SU-DHL-6 (cell line): ENCODE data around the gene CFAP141.

Experiments used
- H2AFZ ChIP-seq: fragments of 200-600 bp; sonication (generic); 2 replicates; pipeline ENCODE4 v1.6.1; 2014; ENCODE audit warnings: low read depth, mild to moderate bottlenecking, moderate library complexity, mixed read lengths, antibody characterized with exemption, low read length; ENCODE audit not compliant: severe bottlenecking
- H3F3A ChIP-seq: fragments of 200-600 bp; shearing (Covaris generic); 2 replicates; pipeline ENCODE4 v1.6.0; 2016; ENCODE audit warnings: antibody characterized with exemption, mild to moderate bottlenecking; ENCODE audit not compliant: insufficient read depth
- H3K27ac ChIP-seq: fragments of 200-600 bp; sonication (generic); 2 replicates; pipeline ENCODE4 v1.5.1; 2016; ENCODE audit warnings: low read depth, mild to moderate bottlenecking, low read length, moderate library complexity, mixed read lengths
- H3K27me3 ChIP-seq: fragments of 200-600 bp; sonication (generic), shearing (Covaris generic); 2 replicates; pipeline ENCODE4 v1.6.0; 2014; ENCODE audit warnings: mild to moderate bottlenecking, low read length
- H3K36me3 ChIP-seq: fragments of 200-600 bp; sonication (generic); 2 replicates; pipeline ENCODE4 v1.6.1; 2014; ENCODE audit warnings: mild to moderate bottlenecking, low read length, mixed read lengths
- H3K4me2 ChIP-seq: fragments of 300-600, 200-600 bp; shearing (Covaris generic), sonication (generic); 2 replicates; pipeline ENCODE4 v1.6.0; 2014; ENCODE audit warnings: low read length, low read depth, mild to moderate bottlenecking; ENCODE audit not compliant: poor library complexity, severe bottlenecking
- H3K4me3 ChIP-seq: fragments of 200-600 bp; sonication (generic); 2 replicates; pipeline ENCODE4 v1.5.1; 2014; ENCODE audit warnings: antibody characterized with exemption, low read length, mild to moderate bottlenecking, mixed read lengths; ENCODE audit not compliant: insufficient read depth, poor library complexity, severe bottlenecking
- H3K79me2 ChIP-seq: fragments of 200-600 bp; sonication (generic); 2 replicates; pipeline ENCODE4 v1.6.1; 2014; ENCODE audit warnings: mild to moderate bottlenecking, low read length, moderate library complexity; ENCODE audit not compliant: insufficient read depth
- H3K9ac ChIP-seq: fragments of 200-600 bp; sonication (generic); 2 replicates; pipeline ENCODE4 v1.7.0; 2014; ENCODE audit warnings: mild to moderate bottlenecking, low read length
- H3K9me2 ChIP-seq: fragments of 200-600 bp; sonication (generic); replicated peaks from 2 replicates; pipeline ENCODE4 v1.6.1; 2014; ENCODE audit warnings: low read length; ENCODE audit not compliant: insufficient read depth
- H3K9me3 ChIP-seq: fragments of 200-600 bp; sonication (generic); 2 replicates; pipeline ENCODE4 v1.6.1; 2014; ENCODE audit warnings: low read length, mixed read lengths; ENCODE audit not compliant: insufficient read depth
- H4K20me1 ChIP-seq: fragments of 200-600 bp; sonication (generic); 2 replicates; pipeline ENCODE4 v1.6.1; 2014; ENCODE audit warnings: low read depth, mild to moderate bottlenecking, antibody characterized with exemption, low read length, moderate library complexity, mixed read lengths
- EZH2phosphoT487 ChIP-seq: fragments of 200-600 bp; sonication (generic), shearing (Covaris generic); conservative IDR thresholded peaks from 2 replicates; pipeline ENCODE4 v1.6.1; 2018; ENCODE audit warnings: mild to moderate bottlenecking, antibody characterized with exemption, low read length, moderate library complexity, mixed read lengths
- TF ChIP-seq, protein P1 (sequence below): fragments of 200-600 bp; sonication (generic); IDR thresholded peaks from one replicate; pipeline ENCODE4 v1.5.1; 2017; ENCODE audit warnings: antibody characterized with exemption, mild to moderate bottlenecking, low read length, moderate library complexity; ENCODE audit not compliant: insufficient read depth, poor library complexity, severe bottlenecking

CFAP141 gene

DNA sequence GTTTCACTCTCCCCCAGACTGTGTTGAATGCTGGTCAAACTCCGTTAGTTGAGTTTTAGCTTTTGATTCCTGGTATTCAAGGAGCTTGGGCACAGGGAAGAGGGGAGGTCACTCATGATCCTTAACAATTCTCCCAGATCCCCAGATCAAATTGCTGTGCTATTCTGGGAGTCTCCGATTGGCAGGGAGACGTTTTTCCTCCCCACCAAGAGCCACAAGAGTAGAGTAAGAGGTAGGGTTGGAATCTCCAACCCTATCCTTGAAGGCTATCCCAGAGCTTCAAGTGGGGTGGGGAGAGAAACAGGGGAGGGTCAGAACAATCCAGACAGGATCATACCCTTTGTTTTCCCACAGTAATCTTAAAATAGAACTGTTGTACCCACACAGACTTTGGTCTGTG is 13.7 kb downstream of the CFAP141 start:
- no peaks in the 10 kb centered on the region for H3F3A ChIP-seq
- no peaks in the 10 kb centered on the region for H3K79me2 ChIP-seq
- H3K36me3 ChIP-seq: no peaks in the 10 kb centered on the region
- H3K4me3 ChIP-seq: no peak overlapping the region
- H3K27me3 ChIP-seq: no peaks in the 10 kb centered on the region
- no peak overlapping the region for H2AFZ ChIP-seq
- H3K4me2 ChIP-seq: no peak overlapping the region
- no peak overlapping the region for H3K27ac ChIP-seq
- H4K20me1 ChIP-seq: no peaks in the 10 kb centered on the region
- no peaks in the 10 kb centered on the region for H3K9me2 ChIP-seq
- H3K9ac ChIP-seq: no peak overlapping the region
- no peaks in the 10 kb centered on the region for H3K9me3 ChIP-seq
- TF ChIP-seq EZH2phosphoT487: no peak
- TF ChIP-seq, protein P1, sequence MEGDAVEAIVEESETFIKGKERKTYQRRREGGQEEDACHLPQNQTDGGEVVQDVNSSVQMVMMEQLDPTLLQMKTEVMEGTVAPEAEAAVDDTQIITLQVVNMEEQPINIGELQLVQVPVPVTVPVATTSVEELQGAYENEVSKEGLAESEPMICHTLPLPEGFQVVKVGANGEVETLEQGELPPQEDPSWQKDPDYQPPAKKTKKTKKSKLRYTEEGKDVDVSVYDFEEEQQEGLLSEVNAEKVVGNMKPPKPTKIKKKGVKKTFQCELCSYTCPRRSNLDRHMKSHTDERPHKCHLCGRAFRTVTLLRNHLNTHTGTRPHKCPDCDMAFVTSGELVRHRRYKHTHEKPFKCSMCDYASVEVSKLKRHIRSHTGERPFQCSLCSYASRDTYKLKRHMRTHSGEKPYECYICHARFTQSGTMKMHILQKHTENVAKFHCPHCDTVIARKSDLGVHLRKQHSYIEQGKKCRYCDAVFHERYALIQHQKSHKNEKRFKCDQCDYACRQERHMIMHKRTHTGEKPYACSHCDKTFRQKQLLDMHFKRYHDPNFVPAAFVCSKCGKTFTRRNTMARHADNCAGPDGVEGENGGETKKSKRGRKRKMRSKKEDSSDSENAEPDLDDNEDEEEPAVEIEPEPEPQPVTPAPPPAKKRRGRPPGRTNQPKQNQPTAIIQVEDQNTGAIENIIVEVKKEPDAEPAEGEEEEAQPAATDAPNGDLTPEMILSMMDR: no peak

DNA sequence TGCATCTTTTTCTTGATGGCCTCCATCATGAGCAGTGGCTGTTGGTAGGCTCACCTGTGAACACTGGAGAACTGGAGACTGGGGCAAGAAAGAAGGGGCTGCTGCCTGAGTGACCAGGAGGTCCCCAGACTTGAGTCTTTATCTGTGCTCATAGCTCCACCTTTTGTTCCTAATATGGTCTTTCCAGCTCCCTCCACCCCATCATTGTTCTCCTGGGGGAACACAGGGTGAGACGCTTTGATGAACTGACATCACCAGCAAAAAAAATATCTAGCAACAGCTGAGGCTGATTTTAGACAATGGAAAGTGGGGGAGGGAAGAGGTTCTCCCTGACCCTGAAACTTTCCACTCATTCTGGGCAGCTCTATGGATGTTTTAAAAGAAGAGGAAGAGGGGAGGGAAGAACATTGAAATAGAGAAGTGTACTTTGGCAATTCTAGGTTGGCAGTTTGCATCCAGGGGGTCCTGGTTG is 14.1 kb downstream of the CFAP141 start, which contains the start of gene TPM3:
Gene TPM3, minus strand, starts transcription at position 111 of the 472 bp plus-strand sequence. Its CDS starts 82 bp downstream, at position 29.
- H3K4me2 ChIP-seq: no peak within 1 kb of the TSS
- H2AFZ ChIP-seq: no peak within 1 kb of the TSS
- H3F3A ChIP-seq: no peaks in the 10 kb centered on the region
- H3K9ac ChIP-seq: no peak within 1 kb of the TSS
- no peak within 1 kb of the TSS for H3K4me3 ChIP-seq
- H3K79me2 ChIP-seq: no peaks in the 10 kb centered on the region
- no peaks in the 10 kb centered on the region for H3K27me3 ChIP-seq
- TF ChIP-seq, protein P1: no peak
- TF ChIP-seq EZH2phosphoT487: no peak
- no peak within 1 kb of the TSS for H3K27ac ChIP-seq
- no peaks in the 10 kb centered on the region for H3K9me2 ChIP-seq
- no peaks in the 10 kb centered on the region for H4K20me1 ChIP-seq
- no peaks in the 10 kb centered on the region for H3K36me3 ChIP-seq
- H3K9me3 ChIP-seq: no peaks in the 10 kb centered on the region

DNA sequence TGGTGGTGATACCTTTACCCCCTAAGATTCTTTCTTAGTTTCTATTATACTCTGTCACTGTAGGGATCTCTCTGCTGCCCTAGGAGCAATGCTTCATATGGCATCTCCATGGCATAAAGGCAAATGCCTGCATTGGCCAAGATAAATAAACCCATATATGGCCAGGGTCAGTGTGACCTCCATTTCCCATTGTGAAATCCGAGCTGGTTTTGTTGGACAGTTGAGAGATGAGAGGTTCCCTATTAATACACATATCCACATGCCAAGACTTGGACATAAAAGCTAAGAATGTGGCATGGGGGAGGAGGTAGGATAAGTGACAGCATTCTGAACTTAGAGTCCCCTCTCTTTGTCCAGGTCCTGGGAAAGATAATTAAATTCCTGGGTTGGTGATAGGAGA is 15.6 kb downstream of the CFAP141 start:
- Histone ChIP-seq H4K20me1 (no peaks in the 10 kb centered on the region), H3K4me3 (no peak overlapping the region), H3K9ac (no peak overlapping the region), H2AFZ (no peak overlapping the region), H3K27ac (no peak overlapping the region), H3K79me2 (no peaks in the 10 kb centered on the region), H3K27me3 (no peaks in the 10 kb centered on the region), H3K9me3 (no peaks in the 10 kb centered on the region), H3K4me2 (no peak overlapping the region), H3K9me2 (no peaks in the 10 kb centered on the region), H3K36me3 (no peaks in the 10 kb centered on the region), H3F3A (no peaks in the 10 kb centered on the region)
- TF ChIP-seq EZH2phosphoT487: no peak
- TF ChIP-seq, protein P1: no peak
